Astrocyte (in vitro differentiated cells and primary cell): ENCODE measurements around the gene MKS1. TPM values are rescaled to one million over a fixed set of nuclear protein-coding genes. Genes with fewer than 3 reads are reported as not detected.

ENCODE experiments used
- DNase-seq: peaks from one replicate; pipeline ENCODE4 v3.0.0-alpha.2; 2010; ENCODE audit warnings: low read depth
- FAIRE-seq: peaks from 2 replicates; lab custom pipeline; 2011; peaks lifted over from hg19 to GRCh38; lab: Jason Lieb, UNC
- H2AFZ ChIP-seq: 2 replicates; pipeline ENCODE4 v1.6.0; 2012; ENCODE audit warnings: low read depth, low read length, inconsistent platforms
- H3K27ac ChIP-seq: 2 replicates; pipeline ENCODE4 v1.5.1; 2011; ENCODE audit warnings: low read depth, low read length, inconsistent platforms
- H3K27me3 ChIP-seq: 2 replicates; pipeline ENCODE4 v1.6.0; 2011; ENCODE audit warnings: low read length, inconsistent platforms; ENCODE audit not compliant: insufficient read depth
- H3K36me3 ChIP-seq: 2 replicates; pipeline ENCODE4 v1.5.1; 2011; ENCODE audit warnings: low read length, inconsistent platforms; ENCODE audit not compliant: insufficient read depth
- H3K4me1 ChIP-seq: 2 replicates; pipeline ENCODE4 v1.5.1; 2011; ENCODE audit warnings: low read length, inconsistent platforms; ENCODE audit not compliant: insufficient read depth
- H3K4me2 ChIP-seq: 2 replicates; pipeline ENCODE4 v1.6.0; 2012; ENCODE audit warnings: low read length, inconsistent platforms
- H3K4me3 ChIP-seq: 2 replicates; pipeline ENCODE4 v1.5.1; 2011; ENCODE audit warnings: low read depth, mild to moderate bottlenecking, low read length, inconsistent platforms; ENCODE audit not compliant: insufficient read depth
- H3K79me2 ChIP-seq: 2 replicates; pipeline ENCODE4 v1.6.0; 2012; ENCODE audit warnings: mild to moderate bottlenecking, low read length, inconsistent platforms; ENCODE audit not compliant: insufficient read depth
- H3K9ac ChIP-seq: 2 replicates; pipeline ENCODE4 v1.6.0; 2012; ENCODE audit warnings: mild to moderate bottlenecking, low read length, inconsistent platforms
- H3K9me3 ChIP-seq: 2 replicates; pipeline ENCODE4 v1.5.1; 2012; ENCODE audit warnings: low read depth, mild to moderate bottlenecking, low read length, inconsistent platforms; ENCODE audit not compliant: insufficient read depth
- H4K20me1 ChIP-seq: 2 replicates; pipeline ENCODE4 v1.6.0; 2012; ENCODE audit warnings: low read length, inconsistent platforms; ENCODE audit not compliant: insufficient read depth
- H3K27ac Mint-ChIP-seq: one replicate; pipeline ENCODE4 v1.8.0; 2021; ENCODE audit warnings: mild to moderate bottlenecking, mixed read lengths; ENCODE audit not compliant: unreplicated experiment
- H3K27me3 Mint-ChIP-seq: one replicate; pipeline ENCODE4 v1.8.0; 2021; ENCODE audit warnings: low read depth, mixed read lengths; ENCODE audit not compliant: unreplicated experiment
- H3K36me3 Mint-ChIP-seq: one replicate; pipeline ENCODE4 v1.8.0; 2021; ENCODE audit warnings: low read depth, mixed read lengths; ENCODE audit not compliant: unreplicated experiment
- H3K4me1 Mint-ChIP-seq: one replicate; pipeline ENCODE4 v1.8.0; 2021; ENCODE audit warnings: low read depth, mixed read lengths; ENCODE audit not compliant: unreplicated experiment
- H3K4me3 Mint-ChIP-seq: one replicate; pipeline ENCODE4 v1.8.0; 2021; ENCODE audit warnings: mild to moderate bottlenecking, moderate library complexity, mixed read lengths; ENCODE audit not compliant: unreplicated experiment
- H3K9me3 Mint-ChIP-seq: one replicate; pipeline ENCODE4 v1.8.0; 2021; ENCODE audit warnings: mild to moderate bottlenecking, mixed read lengths; ENCODE audit not compliant: unreplicated experiment
- CTCF ChIP-seq: IDR thresholded peaks from 2 replicates; pipeline ENCODE4 v1.5.1; 2011; ENCODE audit warnings: low read depth, mild to moderate bottlenecking, inconsistent platforms, low read length, moderate library complexity; ENCODE audit not compliant: insufficient read depth
- EZH2 ChIP-seq: IDR thresholded peaks from 2 replicates; pipeline ENCODE4 v1.6.1; 2012; ENCODE audit warnings: mild to moderate bottlenecking, low read length, inconsistent platforms; ENCODE audit not compliant: insufficient read depth
- total RNA-seq: library from RNA; stranded (reverse); gene quantifications from 2 replicates; pipeline ENCODE4 v1.2.1, GENCODE V29; 2021

Gene MKS1
- total RNA-seq, 1 donor from 2014 or later = 12.0 TPM

GRCh38 chr17:58204796-58205195 is 14.3 kb downstream of the MKS1 start:
- TF ChIP-seq EZH2 = no peak
- no peak for TF ChIP-seq CTCF
- Mint-ChIP-seq H3K27me3 (peaks cover 6% of the 10 kb centered on the region), H3K36me3 (peaks cover 10% of the 10 kb centered on the region), H3K9me3 (no peaks in the 10 kb centered on the region), H3K27ac (no peak overlapping the region), H3K4me3 (no peak overlapping the region), H3K4me1 (no peaks in the 10 kb centered on the region)
- FAIRE-seq (no peak), DNase-seq (no peak)
- Histone ChIP-seq H3K4me3 (no peak overlapping the region), H3K79me2 (no peaks in the 10 kb centered on the region), H3K27me3 (no peaks in the 10 kb centered on the region), H3K9me3 (no peaks in the 10 kb centered on the region), H3K4me2 (no peak overlapping the region), H3K27ac (no peak overlapping the region), H2AFZ (no peak overlapping the region), H3K9ac (no peak overlapping the region), H3K4me1 (no peaks in the 10 kb centered on the region), H3K36me3 (no peaks in the 10 kb centered on the region), H4K20me1 (no peaks in the 10 kb centered on the region)

- FAIRE-seq (no peak), DNase-seq (no peak)
- Histone ChIP-seq H3K36me3 (no peaks in the 10 kb centered on the region), H3K27ac (no peak overlapping the region), H3K4me3 (no peak overlapping the region), H3K79me2 (no peaks in the 10 kb centered on the region), H3K4me1 (no peaks in the 10 kb centered on the region), H3K9me3 (no peaks in the 10 kb centered on the region), H2AFZ (no peak overlapping the region), H3K4me2 (no peak overlapping the region), H3K9ac (no peak overlapping the region), H3K27me3 (peaks cover 4% of the 10 kb centered on the region), H4K20me1 (no peaks in the 10 kb centered on the region)
- peaks cover 14% of the 10 kb centered on the region for H3K27me3 Mint-ChIP-seq
- no peaks in the 10 kb centered on the region for H3K4me1 Mint-ChIP-seq
- H3K27ac Mint-ChIP-seq = no peak overlapping the region
- peaks cover 6% of the 10 kb centered on the region for H3K36me3 Mint-ChIP-seq
- H3K9me3 Mint-ChIP-seq = no peaks in the 10 kb centered on the region
- TF ChIP-seq CTCF = no peak
- no peak for TF ChIP-seq EZH2
- no peak overlapping the region for H3K4me3 Mint-ChIP-seq
Measured at GRCh38 chr17:58202859-58203258, 16.2 kb downstream of the MKS1 start.

- FAIRE-seq (no peak), DNase-seq (no peak)
Measured at GRCh38 chr17:58200024-58200633, 18.9 kb downstream of the MKS1 start.

More at GRCh38 chr17:58200024-58200633, 18.9 kb downstream of the MKS1 start:
- H3K27me3 Mint-ChIP-seq = peaks cover 29% of the 10 kb centered on the region
- no peaks in the 10 kb centered on the region for H3K9me3 Mint-ChIP-seq
- H3K27ac Mint-ChIP-seq = no peak overlapping the region
- Histone ChIP-seq H3K27me3 (peaks cover 10% of the 10 kb centered on the region), H3K79me2 (no peaks in the 10 kb centered on the region), H3K4me1 (no peaks in the 10 kb centered on the region), H3K9me3 (no peaks in the 10 kb centered on the region), H4K20me1 (no peaks in the 10 kb centered on the region), H3K36me3 (no peaks in the 10 kb centered on the region), H2AFZ (no peak overlapping the region), H3K27ac (no peak overlapping the region), H3K9ac (no peak overlapping the region), H3K4me3 (no peak overlapping the region), H3K4me2 (no peak overlapping the region)
- H3K36me3 Mint-ChIP-seq = no peaks in the 10 kb centered on the region
- H3K4me1 Mint-ChIP-seq = no peaks in the 10 kb centered on the region
- TF ChIP-seq CTCF = peak; percentile 39
- no peak for TF ChIP-seq EZH2
- no peak overlapping the region for H3K4me3 Mint-ChIP-seq
